OCI-LY3 (cell line): ENCODE data around the gene EMC10.

Experiments
- H2AFZ ChIP-seq: fragments of 200-600, 300-600 bp; shearing (Covaris generic); 2 replicates; pipeline ENCODE4 v1.6.0; 2014; ENCODE audit warnings: antibody characterized with exemption, low read depth, low read length
- H3K27ac ChIP-seq: fragments of 200-600, 300-600 bp; sonication (generic); 2 replicates; pipeline ENCODE4 v1.5.1; 2014; ENCODE audit warnings: mild to moderate bottlenecking, low read length, moderate library complexity, mixed read lengths
- H3K27me3 ChIP-seq: fragments of 200-600, 300-600 bp; sonication (generic); 2 replicates; pipeline ENCODE4 v1.6.1; 2014; ENCODE audit warnings: low read depth, low read length, mixed read lengths
- H3K36me3 ChIP-seq: fragments of 200-600, 300-600 bp; sonication (generic); replicated peaks from 2 replicates; pipeline ENCODE3; 2014; ENCODE audit warnings: low read depth, low read length, mixed read lengths
- H3K4me1 ChIP-seq: fragments of 300-600, 200-600 bp; sonication (generic); 2 replicates; pipeline ENCODE4 v1.6.1; 2014; ENCODE audit warnings: low read length, mixed read lengths
- H3K4me2 ChIP-seq: fragments of 200-600, 300-600 bp; sonication (generic); 2 replicates; pipeline ENCODE4 v1.6.1; 2014; ENCODE audit warnings: low read length, mixed read lengths
- H3K4me3 ChIP-seq: fragments of 300-600, 200-600 bp; sonication (generic); 2 replicates; pipeline ENCODE4 v1.5.1; 2014; ENCODE audit warnings: antibody characterized with exemption, mild to moderate bottlenecking, low read length, moderate library complexity
- H3K79me2 ChIP-seq: fragments of 300-600, 200-600 bp; shearing (Covaris generic); 2 replicates; pipeline ENCODE4 v1.6.1; 2014; ENCODE audit warnings: mild to moderate bottlenecking, low read length, mixed read lengths
- H3K9ac ChIP-seq: fragments of 300-600, 200-600 bp; shearing (Covaris generic); 2 replicates; pipeline ENCODE4 v1.6.0; 2014; ENCODE audit warnings: mild to moderate bottlenecking, low read length, moderate library complexity
- H3K9me3 ChIP-seq: fragments of 200-600, 300-600 bp; shearing (Covaris generic); 2 replicates; pipeline ENCODE4 v1.6.1; 2014; ENCODE audit warnings: low read length, mixed read lengths; ENCODE audit not compliant: insufficient read depth
- H4K20me1 ChIP-seq: fragments of 200-600, 300-600 bp; sonication (generic); 2 replicates; pipeline ENCODE4 v1.6.1; 2016; ENCODE audit warnings: low read length, mixed read lengths; ENCODE audit not compliant: insufficient read depth
- CTCF ChIP-seq: fragments of 200-600, 300-600 bp; sonication (generic); IDR thresholded peaks from 2 replicates; pipeline ENCODE4 v1.5.1; 2014; ENCODE audit warnings: antibody characterized with exemption, low read length, low read depth
- EZH2phosphoT487 ChIP-seq: fragments of 200-600 bp; shearing (Covaris generic); IDR thresholded peaks from 2 replicates; pipeline ENCODE4 v1.6.1; 2018; ENCODE audit warnings: antibody characterized with exemption, mixed run types, low read depth

Gene EMC10

GRCh38 chr19:50535672-50536187 lies 59.4 kb downstream of the EMC10 start:
- H4K20me1 ChIP-seq: no peaks in the 10 kb centered on the region
- H3K4me1 ChIP-seq: peaks cover 4% of the 10 kb centered on the region; the same call in 1 of the 2 replicates
- H3K9me3 ChIP-seq: peaks cover 5% of the 10 kb centered on the region; the same call in 1 of the 2 replicates
- no peak overlapping the region for H3K9ac ChIP-seq
- H3K4me2 ChIP-seq: no peak overlapping the region
- no peak overlapping the region for H3K27ac ChIP-seq
- no peaks in the 10 kb centered on the region for H3K79me2 ChIP-seq
- no peak for TF ChIP-seq CTCF
- no peak for TF ChIP-seq EZH2phosphoT487
- H3K36me3 ChIP-seq: peaks cover 3% of the 10 kb centered on the region
- H3K27me3 ChIP-seq: no peaks in the 10 kb centered on the region; the same call in 1 of the 2 replicates
- H3K4me3 ChIP-seq: no peak overlapping the region
- no peak overlapping the region for H2AFZ ChIP-seq

GRCh38 chr19:50536662-50537305 lies 60.5 kb downstream of the EMC10 start:
- H3K9me3 ChIP-seq: peaks cover 5% of the 10 kb centered on the region; the same call in 1 of the 2 replicates
- H3K79me2 ChIP-seq: no peaks in the 10 kb centered on the region
- peaks cover 3% of the 10 kb centered on the region for H3K36me3 ChIP-seq
- H3K4me1 ChIP-seq: peaks cover 4% of the 10 kb centered on the region; the same call in 1 of the 2 replicates
- no peaks in the 10 kb centered on the region for H3K27me3 ChIP-seq
- H3K4me3 ChIP-seq: no peak overlapping the region
- no peak overlapping the region for H3K27ac ChIP-seq
- H3K9ac ChIP-seq: no peak overlapping the region
- no peak for TF ChIP-seq EZH2phosphoT487
- peak; percentile 36 for TF ChIP-seq CTCF
- no peak overlapping the region for H2AFZ ChIP-seq
- no peaks in the 10 kb centered on the region for H4K20me1 ChIP-seq
- H3K4me2 ChIP-seq: no peak overlapping the region

- Histone ChIP-seq H3K27me3 (no peaks in the 10 kb centered on the region), H4K20me1 (no peaks in the 10 kb centered on the region)
These were observed 61.0 kb downstream of the EMC10 start for GRCh38 chr19:50537306-50537685.

More at GRCh38 chr19:50537306-50537685, 61.0 kb downstream of the EMC10 start:
- H3K4me3 ChIP-seq: no peak overlapping the region
- H3K4me2 ChIP-seq: no peak overlapping the region
- H2AFZ ChIP-seq: no peak overlapping the region
- no peaks in the 10 kb centered on the region for H3K79me2 ChIP-seq
- no peak overlapping the region for H3K9ac ChIP-seq
- no peak for TF ChIP-seq EZH2phosphoT487
- no peak for TF ChIP-seq CTCF
- H3K4me1 ChIP-seq: peaks cover 4% of the 10 kb centered on the region; the same call in 1 of the 2 replicates
- peaks cover 3% of the 10 kb centered on the region; the same call in 1 of the 2 replicates for H3K9me3 ChIP-seq
- peaks cover 3% of the 10 kb centered on the region for H3K36me3 ChIP-seq
- no peak overlapping the region for H3K27ac ChIP-seq
